Astrocyte (in vitro differentiated cells and primary cell): ENCODE measurements around the gene ELOVL2. TPM values are rescaled to one million over a fixed set of nuclear protein-coding genes. Genes with fewer than 3 reads are reported as not detected.

Experiments
- DNase-seq: peaks from one replicate; pipeline ENCODE4 v3.0.0-alpha.2; 2010; ENCODE audit warnings: low read depth
- FAIRE-seq: peaks from 2 replicates; lab custom pipeline; 2011; peaks lifted over from hg19 to GRCh38; lab: Jason Lieb, UNC
- H2AFZ ChIP-seq: 2 replicates; pipeline ENCODE4 v1.6.0; 2012; ENCODE audit warnings: low read depth, low read length, inconsistent platforms
- H3K27ac ChIP-seq: 2 replicates; pipeline ENCODE4 v1.5.1; 2011; ENCODE audit warnings: low read depth, low read length, inconsistent platforms
- H3K27me3 ChIP-seq: 2 replicates; pipeline ENCODE4 v1.6.0; 2011; ENCODE audit warnings: low read length, inconsistent platforms; ENCODE audit not compliant: insufficient read depth
- H3K36me3 ChIP-seq: 2 replicates; pipeline ENCODE4 v1.5.1; 2011; ENCODE audit warnings: low read length, inconsistent platforms; ENCODE audit not compliant: insufficient read depth
- H3K4me1 ChIP-seq: 2 replicates; pipeline ENCODE4 v1.5.1; 2011; ENCODE audit warnings: low read length, inconsistent platforms; ENCODE audit not compliant: insufficient read depth
- H3K4me2 ChIP-seq: 2 replicates; pipeline ENCODE4 v1.6.0; 2012; ENCODE audit warnings: low read length, inconsistent platforms
- H3K4me3 ChIP-seq: 2 replicates; pipeline ENCODE4 v1.5.1; 2011; ENCODE audit warnings: low read depth, mild to moderate bottlenecking, low read length, inconsistent platforms; ENCODE audit not compliant: insufficient read depth
- H3K79me2 ChIP-seq: 2 replicates; pipeline ENCODE4 v1.6.0; 2012; ENCODE audit warnings: mild to moderate bottlenecking, low read length, inconsistent platforms; ENCODE audit not compliant: insufficient read depth
- H3K9ac ChIP-seq: 2 replicates; pipeline ENCODE4 v1.6.0; 2012; ENCODE audit warnings: mild to moderate bottlenecking, low read length, inconsistent platforms
- H3K9me3 ChIP-seq: 2 replicates; pipeline ENCODE4 v1.5.1; 2012; ENCODE audit warnings: low read depth, mild to moderate bottlenecking, low read length, inconsistent platforms; ENCODE audit not compliant: insufficient read depth
- H4K20me1 ChIP-seq: 2 replicates; pipeline ENCODE4 v1.6.0; 2012; ENCODE audit warnings: low read length, inconsistent platforms; ENCODE audit not compliant: insufficient read depth
- H3K27ac Mint-ChIP-seq: one replicate; pipeline ENCODE4 v1.8.0; 2021; ENCODE audit warnings: mild to moderate bottlenecking, mixed read lengths; ENCODE audit not compliant: unreplicated experiment
- H3K27me3 Mint-ChIP-seq: one replicate; pipeline ENCODE4 v1.8.0; 2021; ENCODE audit warnings: low read depth, mixed read lengths; ENCODE audit not compliant: unreplicated experiment
- H3K36me3 Mint-ChIP-seq: one replicate; pipeline ENCODE4 v1.8.0; 2021; ENCODE audit warnings: low read depth, mixed read lengths; ENCODE audit not compliant: unreplicated experiment
- H3K4me1 Mint-ChIP-seq: one replicate; pipeline ENCODE4 v1.8.0; 2021; ENCODE audit warnings: low read depth, mixed read lengths; ENCODE audit not compliant: unreplicated experiment
- H3K4me3 Mint-ChIP-seq: one replicate; pipeline ENCODE4 v1.8.0; 2021; ENCODE audit warnings: mild to moderate bottlenecking, moderate library complexity, mixed read lengths; ENCODE audit not compliant: unreplicated experiment
- H3K9me3 Mint-ChIP-seq: one replicate; pipeline ENCODE4 v1.8.0; 2021; ENCODE audit warnings: mild to moderate bottlenecking, mixed read lengths; ENCODE audit not compliant: unreplicated experiment
- EZH2 ChIP-seq: IDR thresholded peaks from 2 replicates; pipeline ENCODE4 v1.6.1; 2012; ENCODE audit warnings: mild to moderate bottlenecking, low read length, inconsistent platforms; ENCODE audit not compliant: insufficient read depth
- total RNA-seq: library from RNA; stranded (reverse); gene quantifications from 2 replicates; pipeline ENCODE4 v1.2.1, GENCODE V29; 2021
- TF ChIP-seq, protein P1 (sequence below): IDR thresholded peaks from 2 replicates; pipeline ENCODE4 v1.5.1; 2011; ENCODE audit warnings: low read depth, mild to moderate bottlenecking, inconsistent platforms, low read length, moderate library complexity; ENCODE audit not compliant: insufficient read depth

ELOVL2 gene
- total RNA-seq, 1 donor from 2014 or later, result 5.7 TPM

DNA sequence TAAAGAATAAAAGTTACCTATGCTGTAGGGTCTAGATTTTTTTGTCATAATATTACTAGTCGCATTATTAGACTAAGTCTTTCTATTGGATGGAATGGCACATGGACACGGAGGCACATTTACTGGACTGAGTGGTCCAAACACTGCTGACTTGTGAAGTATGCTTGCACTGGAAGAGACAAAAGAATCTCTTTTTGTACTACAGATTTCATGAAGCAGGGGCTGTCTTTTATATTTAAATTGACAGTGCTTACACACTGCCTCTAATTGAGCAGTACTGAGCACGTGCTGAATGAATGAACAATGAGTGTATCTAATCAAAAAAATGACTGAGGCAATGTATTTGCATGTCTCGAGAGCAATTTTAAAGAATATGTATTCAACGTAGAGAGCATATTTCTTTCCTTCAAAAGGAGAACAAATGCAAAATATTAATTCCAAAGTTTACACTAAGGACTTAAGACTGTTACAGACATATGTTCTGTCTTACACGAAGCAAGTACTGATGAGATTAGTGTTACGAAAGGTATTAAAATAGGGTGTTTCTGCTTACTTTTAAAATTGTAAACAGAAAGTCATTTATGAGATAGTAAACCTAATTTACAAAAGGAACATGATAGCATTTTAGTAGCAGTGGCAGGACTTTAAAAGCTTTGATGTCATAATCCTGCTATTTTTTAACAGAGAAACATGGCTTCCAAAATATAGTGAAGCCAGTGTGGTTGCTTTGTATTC lies 8.3 kb downstream of the ELOVL2 start:
- FAIRE-seq, result no peak
- H3K79me2 ChIP-seq, result no peaks in the 10 kb centered on the region
- Mint-ChIP-seq H3K4me3 (no peak overlapping the region), H3K4me1 (peaks cover 24% of the 10 kb centered on the region), H3K27me3 (no peaks in the 10 kb centered on the region), H3K36me3 (no peaks in the 10 kb centered on the region), H3K27ac (no peak overlapping the region), H3K9me3 (no peaks in the 10 kb centered on the region)
- H3K9me3 ChIP-seq, result no peaks in the 10 kb centered on the region
- H3K4me3 ChIP-seq, result no peak overlapping the region
- H4K20me1 ChIP-seq, result no peaks in the 10 kb centered on the region
- no peak overlapping the region for H2AFZ ChIP-seq
- TF ChIP-seq, protein P1, sequence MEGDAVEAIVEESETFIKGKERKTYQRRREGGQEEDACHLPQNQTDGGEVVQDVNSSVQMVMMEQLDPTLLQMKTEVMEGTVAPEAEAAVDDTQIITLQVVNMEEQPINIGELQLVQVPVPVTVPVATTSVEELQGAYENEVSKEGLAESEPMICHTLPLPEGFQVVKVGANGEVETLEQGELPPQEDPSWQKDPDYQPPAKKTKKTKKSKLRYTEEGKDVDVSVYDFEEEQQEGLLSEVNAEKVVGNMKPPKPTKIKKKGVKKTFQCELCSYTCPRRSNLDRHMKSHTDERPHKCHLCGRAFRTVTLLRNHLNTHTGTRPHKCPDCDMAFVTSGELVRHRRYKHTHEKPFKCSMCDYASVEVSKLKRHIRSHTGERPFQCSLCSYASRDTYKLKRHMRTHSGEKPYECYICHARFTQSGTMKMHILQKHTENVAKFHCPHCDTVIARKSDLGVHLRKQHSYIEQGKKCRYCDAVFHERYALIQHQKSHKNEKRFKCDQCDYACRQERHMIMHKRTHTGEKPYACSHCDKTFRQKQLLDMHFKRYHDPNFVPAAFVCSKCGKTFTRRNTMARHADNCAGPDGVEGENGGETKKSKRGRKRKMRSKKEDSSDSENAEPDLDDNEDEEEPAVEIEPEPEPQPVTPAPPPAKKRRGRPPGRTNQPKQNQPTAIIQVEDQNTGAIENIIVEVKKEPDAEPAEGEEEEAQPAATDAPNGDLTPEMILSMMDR, result no peak
- no peak for TF ChIP-seq EZH2
- H3K4me2 ChIP-seq, result no peak overlapping the region
- H3K9ac ChIP-seq, result no peak overlapping the region
- no peak for DNase-seq
- no peak overlapping the region for H3K27ac ChIP-seq
- no peaks in the 10 kb centered on the region for H3K36me3 ChIP-seq
- no peaks in the 10 kb centered on the region for H3K27me3 ChIP-seq
- peaks cover 4% of the 10 kb centered on the region for H3K4me1 ChIP-seq

DNA sequence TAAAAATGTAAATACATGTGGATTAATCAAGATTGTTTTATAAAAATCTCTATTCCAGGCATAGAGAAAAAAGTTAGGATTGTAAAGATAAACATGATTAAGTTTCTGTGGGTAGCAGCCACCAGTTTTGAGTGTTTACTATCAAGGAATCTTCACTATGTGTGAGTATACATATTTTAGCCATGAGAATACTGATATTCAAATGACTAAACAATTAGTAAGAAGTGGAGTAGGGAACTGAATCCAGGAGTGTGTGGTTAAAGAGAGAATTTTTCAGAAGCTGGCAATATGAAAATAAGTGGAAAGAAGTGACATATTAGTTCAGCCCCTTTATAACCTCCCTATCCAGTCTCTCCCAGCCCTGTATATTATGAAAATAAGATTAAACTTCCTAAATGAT lies 10.3 kb downstream of the ELOVL2 start:
- TF ChIP-seq, protein P1, result no peak
- no peak for TF ChIP-seq EZH2
- Histone ChIP-seq H4K20me1 (no peaks in the 10 kb centered on the region), H3K36me3 (no peaks in the 10 kb centered on the region), H3K27me3 (no peaks in the 10 kb centered on the region), H3K4me3 (no peak overlapping the region), H3K9ac (no peak overlapping the region), H3K27ac (no peak overlapping the region), H3K9me3 (no peaks in the 10 kb centered on the region), H3K4me1 (peaks cover 4% of the 10 kb centered on the region), H3K4me2 (peak overlapping the region; percentile 42), H2AFZ (no peak overlapping the region), H3K79me2 (no peaks in the 10 kb centered on the region)
- Mint-ChIP-seq H3K36me3 (no peaks in the 10 kb centered on the region), H3K27me3 (no peaks in the 10 kb centered on the region), H3K27ac (peak overlapping the region; percentile 82), H3K4me1 (peaks cover 17% of the 10 kb centered on the region), H3K9me3 (no peaks in the 10 kb centered on the region), H3K4me3 (no peak overlapping the region)
- DNase-seq (peak; percentile 85), FAIRE-seq (peak; percentile 41)

DNA sequence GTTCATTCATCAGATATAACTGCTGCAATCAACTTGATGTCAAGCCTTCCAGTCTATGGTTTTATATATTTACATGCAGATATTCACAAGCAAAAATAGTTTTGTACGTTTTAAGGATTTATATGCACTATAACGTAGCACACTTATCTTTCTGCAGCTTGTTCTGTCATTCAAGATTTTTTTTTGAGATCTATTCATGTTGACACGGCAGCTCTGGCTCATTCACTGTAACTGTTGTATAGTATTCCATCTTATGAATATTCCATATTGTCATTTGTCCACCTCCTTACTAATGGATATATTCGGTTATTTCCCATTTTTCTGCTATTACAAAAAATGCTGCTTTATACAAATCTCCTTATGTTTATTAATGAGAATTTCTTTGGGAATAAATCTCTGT lies 13.2 kb downstream of the ELOVL2 start:
- TF ChIP-seq, protein P1, result no peak
- TF ChIP-seq EZH2, result no peak
- H3K4me1 ChIP-seq, result peaks cover 7% of the 10 kb centered on the region
- no peak for DNase-seq
- H3K36me3 ChIP-seq, result no peaks in the 10 kb centered on the region
- Mint-ChIP-seq H3K4me1 (peaks cover 21% of the 10 kb centered on the region), H3K27ac (no peak overlapping the region), H3K9me3 (no peaks in the 10 kb centered on the region), H3K4me3 (no peak overlapping the region), H3K27me3 (no peaks in the 10 kb centered on the region), H3K36me3 (no peaks in the 10 kb centered on the region)
- H3K9me3 ChIP-seq, result no peaks in the 10 kb centered on the region
- H2AFZ ChIP-seq, result no peak overlapping the region
- H3K9ac ChIP-seq, result no peak overlapping the region
- H3K4me2 ChIP-seq, result no peak overlapping the region
- no peaks in the 10 kb centered on the region for H3K79me2 ChIP-seq
- H3K27me3 ChIP-seq, result no peaks in the 10 kb centered on the region
- H3K27ac ChIP-seq, result no peak overlapping the region
- no peak for FAIRE-seq
- no peak overlapping the region for H3K4me3 ChIP-seq
- H4K20me1 ChIP-seq, result no peaks in the 10 kb centered on the region
